Measurements from ENCODE around the gene EXOSC2.

EXOSC2 gene

DNA sequence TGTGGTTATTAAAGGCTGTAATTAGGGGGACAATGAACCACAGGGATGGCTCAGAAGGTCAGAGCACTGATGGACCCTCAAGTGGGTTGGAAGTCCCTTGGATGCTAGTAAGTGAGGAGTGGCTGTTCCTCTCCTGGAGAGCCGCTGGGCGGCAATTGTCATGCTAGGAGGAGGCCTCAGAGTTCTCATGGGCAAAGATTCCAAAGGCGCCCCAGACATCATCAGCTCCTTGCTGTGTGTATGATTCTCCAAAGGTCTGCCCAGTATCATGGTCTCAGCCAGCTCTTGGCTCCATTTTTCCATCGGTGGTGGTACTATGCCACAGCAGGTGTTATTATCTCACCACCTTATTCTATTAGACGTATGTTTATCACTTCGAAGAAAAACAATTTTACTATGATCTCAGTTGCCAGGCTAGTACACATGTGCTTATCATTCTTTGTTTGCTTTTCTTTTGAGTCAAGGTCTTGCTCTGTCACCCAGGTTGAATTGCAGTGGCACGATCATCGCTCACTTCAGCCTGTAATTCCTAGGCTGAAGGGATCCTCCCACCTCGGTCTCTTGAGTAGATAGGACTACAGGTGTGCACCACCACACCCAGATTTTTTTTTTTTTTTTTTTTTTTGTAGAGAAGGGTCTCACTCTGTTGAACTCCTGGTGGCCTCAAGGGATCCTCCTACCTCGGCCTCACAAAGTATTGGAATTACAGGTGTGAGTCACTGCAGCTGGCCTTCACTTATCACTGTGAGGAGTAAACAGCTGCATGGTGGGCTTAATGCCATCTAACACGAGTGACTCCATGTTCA, 46.8 kb downstream of the EXOSC2 start:
- DNase-seq = no peak

DNA sequence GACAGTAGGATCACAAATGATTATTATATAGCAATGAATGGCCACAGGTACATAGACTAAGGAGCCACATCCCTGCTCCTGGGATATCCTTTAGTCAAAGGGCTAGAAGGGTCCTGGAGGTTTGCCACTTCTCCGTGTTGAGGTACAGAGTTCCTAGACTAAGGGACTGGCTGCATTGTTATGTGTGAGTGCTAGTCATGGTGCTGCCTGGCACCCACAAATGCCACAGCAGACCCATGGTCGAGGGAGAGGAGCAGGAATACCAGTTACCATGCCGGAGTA, 47.4 kb downstream of the EXOSC2 start:
- DNase-seq = no peak

DNA sequence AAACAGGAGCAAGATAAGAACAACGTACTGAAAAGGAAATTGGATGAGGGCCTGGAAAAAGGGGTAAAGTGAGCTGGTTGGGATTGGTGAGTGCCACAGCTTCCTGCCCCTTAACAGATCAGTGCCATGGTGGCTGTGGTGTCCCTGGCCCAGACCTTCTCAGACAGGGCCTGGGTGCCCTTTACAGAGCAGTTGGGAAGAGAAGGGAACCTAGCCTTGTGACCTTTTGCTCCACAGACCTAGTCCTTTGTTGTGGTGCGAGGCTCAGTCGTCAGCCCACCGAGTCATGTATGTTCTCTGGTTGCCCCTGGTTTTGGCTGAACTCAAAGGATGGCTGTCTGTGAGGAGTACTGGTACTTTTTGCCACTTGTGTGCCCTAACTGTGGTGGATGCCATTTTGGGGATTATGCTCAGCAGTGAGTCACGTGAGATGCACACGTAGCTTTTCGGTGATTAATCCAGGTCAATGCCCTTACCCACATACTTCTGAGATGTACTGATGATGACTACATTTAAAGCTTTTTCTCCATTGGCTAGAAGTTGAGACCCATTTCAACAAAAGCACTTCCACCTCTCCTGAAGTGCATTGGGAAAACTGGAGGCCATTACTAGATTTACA, 48.4 kb downstream of the EXOSC2 start:
- DNase-seq = no peak

DNA sequence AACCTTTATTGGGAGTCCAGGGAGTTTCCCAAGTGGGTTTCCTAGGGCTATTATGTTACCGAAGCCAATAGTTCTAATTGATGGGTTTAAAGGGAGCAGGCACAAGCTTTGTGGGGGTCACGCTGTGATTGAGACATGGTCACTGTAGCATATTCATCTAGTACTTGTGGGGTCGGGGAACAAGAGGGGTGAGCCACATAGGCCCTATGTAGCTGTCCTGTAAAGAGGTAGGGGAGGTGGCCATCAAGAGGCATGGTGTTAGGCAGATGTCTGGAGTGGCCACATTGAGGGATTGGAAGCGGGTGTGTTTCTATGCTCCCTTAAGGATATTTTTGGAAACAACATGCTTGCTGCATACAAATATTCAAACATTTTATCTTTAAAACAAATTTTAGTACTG, 50.1 kb downstream of the EXOSC2 start:
- DNase-seq = no peak

DNA sequence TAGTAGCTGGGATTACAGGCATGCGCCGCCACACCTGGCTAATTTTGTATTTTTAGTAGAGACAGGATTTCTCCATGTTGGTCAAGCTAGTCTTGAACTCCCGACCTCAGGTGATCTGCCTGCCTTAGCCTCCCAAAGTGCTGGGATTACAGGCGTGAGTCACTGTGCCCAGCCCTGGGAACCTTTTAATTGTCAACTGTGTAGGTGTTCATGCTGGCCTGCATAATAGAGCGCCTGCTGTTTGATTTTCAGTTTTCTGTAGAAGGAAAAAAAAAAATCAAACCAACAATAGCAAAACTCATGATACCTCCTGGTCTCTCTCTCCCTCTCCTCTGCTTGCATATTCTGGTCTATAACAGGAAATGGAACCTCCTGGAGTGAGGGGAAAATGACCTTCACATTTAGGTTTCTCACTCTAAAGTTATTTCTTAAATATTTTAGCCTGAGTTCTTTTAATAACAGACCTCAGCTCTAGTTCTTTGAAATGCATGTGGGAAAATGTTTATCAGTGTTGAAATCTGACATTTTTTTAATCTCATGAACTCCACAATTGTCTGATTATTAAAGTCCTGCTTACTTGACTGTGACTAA, 51.7 kb downstream of the EXOSC2 start:
- DNase-seq = no peak

DNA sequence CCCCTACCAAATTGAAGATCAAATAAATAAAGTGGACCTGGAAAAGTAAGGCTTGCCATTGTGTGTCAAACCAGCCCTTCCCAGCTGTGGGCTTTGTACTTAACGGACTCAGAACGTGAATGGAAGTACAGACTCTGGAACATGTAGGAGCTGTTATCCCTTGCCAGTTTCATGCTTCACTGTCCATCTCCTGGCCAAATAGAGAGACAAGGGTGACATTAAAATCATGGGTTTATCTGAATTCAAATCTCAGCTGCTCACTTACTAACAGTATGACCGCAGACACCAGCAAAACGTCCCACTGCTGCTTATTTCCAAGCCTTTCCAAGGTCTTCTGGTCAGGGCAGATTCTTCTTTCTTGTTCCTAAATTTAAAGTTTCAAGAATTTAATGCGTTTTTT, 52.2 kb downstream of the EXOSC2 start:
- no peak for DNase-seq

DNA sequence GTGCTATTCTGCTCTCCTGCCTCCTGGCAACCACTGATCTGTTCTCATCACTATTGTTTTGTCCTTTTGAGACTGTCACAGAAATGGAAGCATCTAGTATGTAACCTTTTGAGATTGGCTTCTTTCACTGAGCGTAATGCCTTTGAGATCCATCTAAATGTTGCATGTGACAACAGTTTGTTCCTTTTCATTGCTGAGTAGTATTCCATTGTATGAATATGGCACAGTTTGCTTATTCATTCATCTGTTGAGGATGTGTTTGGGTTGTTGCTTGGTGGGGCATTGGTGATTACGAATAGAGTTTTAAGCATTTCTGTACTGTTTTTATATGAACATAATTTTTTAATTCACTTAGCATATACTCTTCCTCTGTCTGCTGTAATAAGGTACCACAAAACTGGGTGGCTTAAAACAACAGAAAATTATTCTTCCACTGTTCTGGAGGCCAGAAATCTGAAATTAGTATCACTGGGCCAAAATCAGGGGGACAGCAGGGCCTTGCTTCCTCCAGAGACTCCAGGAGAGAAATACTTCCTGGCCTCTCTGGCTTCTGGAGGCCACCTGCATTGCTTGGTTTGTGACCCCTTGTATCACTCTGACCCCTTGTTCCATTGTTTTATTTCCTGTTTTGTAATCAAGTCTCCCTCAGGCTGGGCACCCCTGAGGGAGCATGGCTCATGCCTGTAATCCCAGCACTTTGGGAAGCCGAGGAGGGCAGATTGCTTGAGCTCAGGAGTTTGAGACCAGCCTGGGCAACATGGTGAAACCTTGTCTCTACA, 53.0 kb downstream of the EXOSC2 start:
- DNase-seq = no peak

DNA sequence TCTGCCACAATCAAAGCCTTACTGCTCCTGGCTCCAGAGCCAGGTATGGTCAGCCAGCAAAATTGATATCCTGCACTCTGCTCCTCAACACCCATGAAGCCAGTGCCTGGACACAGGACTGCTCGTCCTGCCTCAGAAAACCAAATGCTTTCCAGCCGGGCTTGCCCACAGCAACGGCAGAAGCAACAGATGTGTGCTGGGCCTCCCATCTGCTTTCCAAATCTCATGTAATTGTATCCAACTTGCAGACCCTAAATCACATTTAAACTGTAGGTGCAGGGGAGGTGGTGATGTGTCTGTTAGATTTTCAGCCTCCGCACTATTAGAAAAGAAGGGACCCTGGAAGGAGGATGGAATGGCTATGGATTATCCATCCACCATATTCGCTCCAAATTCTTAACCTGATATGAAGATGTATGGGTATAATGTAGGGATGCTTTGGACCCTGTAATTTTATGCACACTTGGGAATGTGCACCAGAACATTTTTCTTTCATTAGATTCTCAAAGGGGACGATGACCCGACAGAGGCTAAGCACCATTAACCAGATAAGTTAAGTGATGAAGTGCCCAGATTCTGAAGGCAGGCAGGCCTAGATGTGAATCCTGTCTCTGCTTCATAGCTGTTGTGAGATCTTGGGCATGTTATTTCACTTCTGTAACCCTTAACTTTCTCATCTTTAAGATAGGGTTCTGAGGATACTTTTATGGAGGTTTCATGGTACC, 58.2 kb downstream of the EXOSC2 start:
- DNase-seq = no peak

Data from activated naive CD4-positive, alpha-beta T cell treated with anti-CD3 and anti-CD28 coated beads, Interleukin-2, amount 50 U/mL, for 16 hours (primary cell).